GM19193 (cell line): Measurements from ENCODE around the gene IL22RA2.

ENCODE experiments used
- POLR2A ChIP-seq: IDR thresholded peaks from 4 replicates; pipeline ENCODE4 v1.6.1; 2011; ENCODE audit not compliant: insufficient read depth, insufficient read length; ENCODE audit errors: extremely low read depth

IL22RA2 gene

GRCh38 chr6:137175157-137175867, 1.9 kb upstream of the IL22RA2 start:
- no peak for TF ChIP-seq POLR2A

DNA sequence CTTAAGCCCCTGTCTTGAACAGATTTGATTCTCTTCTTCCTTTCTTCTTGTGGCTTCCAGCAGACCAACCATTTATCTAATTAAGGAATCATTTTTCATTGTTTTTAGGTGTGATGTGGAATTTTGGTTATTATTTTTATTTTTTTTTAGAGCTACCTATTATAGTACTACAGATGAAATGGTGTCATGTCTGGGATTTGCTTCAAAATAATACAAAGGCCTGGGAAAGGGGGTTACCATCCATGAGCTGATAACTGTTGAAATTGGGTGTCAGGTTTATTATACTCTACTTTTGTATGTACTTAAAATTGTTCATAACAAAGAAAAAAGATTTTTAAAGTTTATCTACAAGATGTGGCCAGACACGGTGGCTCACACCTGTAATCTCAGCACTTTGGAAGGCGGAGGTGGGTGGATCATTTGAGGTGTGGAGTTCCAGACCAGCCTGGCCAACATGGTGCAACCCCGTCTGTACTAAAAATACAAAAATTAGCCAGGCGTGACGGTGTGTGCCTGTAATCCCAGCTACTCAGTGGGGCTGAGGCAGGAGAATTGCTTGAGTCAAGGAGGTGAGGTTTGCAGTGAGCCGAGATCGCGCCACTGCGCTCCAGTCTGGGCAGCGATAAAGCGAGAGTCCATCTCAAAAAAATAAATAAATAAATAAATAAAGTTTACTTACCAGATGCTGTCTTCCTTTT, 561 bp downstream of the IL22RA2 start:
- TF ChIP-seq POLR2A, result no peak

DNA sequence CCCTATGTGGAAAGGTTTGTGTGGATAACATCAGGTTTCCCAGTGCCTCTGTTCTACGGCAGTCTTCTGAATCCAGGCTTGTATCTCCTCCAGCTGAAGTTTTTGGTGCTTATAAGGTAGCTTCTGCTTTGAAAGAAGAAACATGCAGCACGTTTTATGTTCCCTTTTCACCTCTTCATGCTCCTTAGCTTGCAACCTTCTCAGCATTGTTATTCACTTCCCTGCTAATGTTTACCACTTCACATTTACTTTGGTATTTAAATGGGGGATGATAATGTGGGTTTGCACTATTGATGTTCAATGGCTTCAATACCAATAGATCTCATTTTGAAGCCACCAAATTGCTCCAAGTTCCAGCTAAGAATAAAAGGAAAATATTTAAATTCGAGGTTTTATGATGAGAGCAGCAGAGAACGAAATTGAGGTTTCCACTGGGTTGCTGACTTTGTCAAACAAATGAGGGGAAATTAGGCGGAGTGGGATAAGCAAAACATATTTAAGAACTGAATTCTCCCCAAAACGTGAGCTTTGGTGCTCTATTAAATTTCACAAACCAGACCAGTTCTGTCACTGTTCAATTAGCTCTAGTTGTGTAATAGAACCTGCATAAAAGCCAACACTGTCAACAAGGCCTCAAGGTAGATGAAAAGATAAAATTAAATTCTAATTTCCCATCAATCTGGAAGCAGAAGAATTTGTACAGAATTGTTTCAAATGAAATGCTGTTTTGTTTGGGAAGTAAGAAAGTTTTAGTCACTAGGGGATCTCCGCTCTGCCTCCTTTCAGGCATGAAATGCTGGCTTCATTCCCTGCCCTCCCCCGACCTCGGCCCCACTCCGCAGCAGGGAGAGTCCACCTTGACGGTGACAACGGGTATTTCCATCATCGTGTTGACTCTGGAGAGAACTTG, 1.4 kb downstream of the IL22RA2 start:
- no peak for TF ChIP-seq POLR2A

- no peak for TF ChIP-seq POLR2A
Observed at GRCh38 chr6:137171053-137171374, 2.4 kb downstream of the IL22RA2 start.

- TF ChIP-seq POLR2A, result no peak
Observed at GRCh38 chr6:137170266-137171052, 3.0 kb downstream of the IL22RA2 start.

GRCh38 chr6:137167702-137168377, 5.6 kb downstream of the IL22RA2 start:
- TF ChIP-seq POLR2A, result no peak

- TF ChIP-seq POLR2A, result no peak
Observed at GRCh38 chr6:137166247-137167098, 7.0 kb downstream of the IL22RA2 start.

DNA sequence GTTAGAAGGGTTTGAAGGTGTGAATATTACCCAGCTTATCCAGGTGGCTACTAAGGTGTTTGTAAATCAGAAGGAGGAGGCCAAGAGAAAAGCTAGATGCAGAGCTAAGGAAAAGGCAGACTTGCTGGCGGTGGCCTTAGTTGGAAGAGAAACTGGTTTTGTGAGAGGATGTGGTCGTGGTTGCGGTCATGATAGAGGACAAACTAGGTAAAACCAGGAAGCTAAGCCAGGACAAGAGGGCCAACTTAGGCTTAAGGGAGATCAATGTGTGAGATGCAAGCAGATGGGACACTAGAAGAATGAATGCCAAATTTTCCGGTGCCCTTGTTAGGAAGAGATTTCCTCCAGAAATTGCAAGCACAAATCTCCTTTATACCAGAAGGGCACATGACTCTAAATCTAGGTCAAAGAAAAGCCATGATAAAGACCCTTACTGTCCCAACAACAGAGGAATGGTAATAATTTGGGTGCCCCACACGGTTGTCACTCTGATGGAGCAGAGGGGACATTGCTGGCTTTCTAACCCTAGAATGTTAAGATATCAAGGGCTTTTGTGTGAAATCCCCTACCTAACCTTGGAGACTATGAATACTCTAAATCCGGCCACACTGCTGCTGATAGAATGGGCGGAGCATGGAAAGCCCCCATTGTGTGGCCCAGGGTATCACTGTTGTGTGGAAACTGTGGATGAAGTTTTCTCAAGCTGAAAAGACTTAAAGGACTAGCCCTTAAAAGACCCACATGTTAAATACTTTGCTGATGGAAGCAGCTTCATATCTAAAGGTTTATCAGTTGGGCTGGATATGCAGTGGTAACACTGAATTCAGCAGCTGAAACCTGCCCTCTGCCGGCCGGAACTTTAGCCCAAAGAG, 7.8 kb downstream of the IL22RA2 start:
- TF ChIP-seq POLR2A, result no peak

DNA sequence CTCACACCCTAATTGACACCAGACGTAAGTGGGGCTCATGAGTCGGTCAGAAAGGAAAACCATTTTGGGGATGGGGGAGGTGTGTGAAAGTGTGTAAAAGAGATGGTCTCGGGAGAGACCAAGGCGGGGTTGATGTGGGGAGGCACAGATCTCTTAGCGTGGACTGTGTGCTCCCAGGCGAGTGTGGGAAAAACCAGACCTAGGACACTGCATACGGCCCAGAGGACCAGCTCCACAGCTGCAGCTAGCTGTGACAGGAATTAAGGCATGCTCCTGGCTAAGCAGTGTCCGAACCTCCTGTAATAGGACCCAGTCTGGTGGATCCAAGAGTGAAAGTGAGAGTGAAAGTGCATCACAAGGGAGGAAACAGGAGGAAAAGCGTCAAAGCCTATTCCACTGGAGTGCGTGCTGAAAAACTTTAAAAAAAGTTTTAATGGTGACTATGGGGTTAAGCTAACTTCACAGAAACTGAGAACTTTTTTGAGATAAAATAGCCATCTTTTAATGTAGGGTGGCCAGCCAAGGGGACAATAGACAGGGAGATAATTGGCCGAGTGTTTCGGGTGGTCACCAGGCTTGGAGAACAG, 9.6 kb downstream of the IL22RA2 start:
- TF ChIP-seq POLR2A, result no peak

GRCh38 chr6:137162692-137163306, 10.6 kb downstream of the IL22RA2 start:
- no peak for TF ChIP-seq POLR2A

DNA sequence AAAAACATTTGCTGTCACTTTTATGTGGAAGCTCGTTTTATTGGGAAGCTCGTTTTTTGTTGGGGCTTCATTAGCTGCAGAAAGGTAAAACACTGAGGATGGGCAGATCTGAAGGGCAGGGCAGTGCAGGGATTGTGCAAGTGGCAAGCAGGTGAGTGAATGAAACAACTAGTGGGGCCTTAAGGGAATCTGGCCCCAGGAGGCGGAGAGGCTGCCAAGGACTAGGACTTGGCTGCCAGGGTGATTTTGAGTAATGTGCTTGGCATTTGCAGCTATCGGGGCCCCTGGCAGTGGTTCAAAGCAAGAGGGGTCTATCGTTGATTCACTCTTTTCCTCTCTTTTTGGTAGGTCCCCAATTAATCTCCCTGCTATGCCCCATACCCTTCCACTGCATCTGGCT, 11.5 kb downstream of the IL22RA2 start:
- no peak for TF ChIP-seq POLR2A

DNA sequence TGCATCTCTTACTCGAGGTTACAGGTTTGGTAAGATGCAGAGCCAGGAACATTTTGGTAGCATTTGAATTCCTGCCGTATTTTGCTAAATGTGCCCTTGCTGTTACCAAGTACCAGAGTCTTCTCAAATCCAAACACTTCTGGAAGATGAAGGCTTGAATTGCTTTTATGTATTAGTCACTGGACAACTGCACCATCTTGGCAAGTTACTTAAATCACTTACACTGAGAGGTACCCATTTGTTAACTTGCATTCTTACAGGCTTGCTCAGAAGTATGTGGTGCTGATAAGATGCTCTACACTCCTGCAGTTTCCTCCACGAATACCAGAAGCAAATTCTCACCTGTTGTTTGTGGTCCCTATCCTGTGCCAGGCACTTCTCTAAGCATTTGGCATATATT, 12.7 kb downstream of the IL22RA2 start:
- TF ChIP-seq POLR2A, result no peak

- TF ChIP-seq POLR2A, result no peak
Observed at GRCh38 chr6:137159912-137160311, 13.5 kb downstream of the IL22RA2 start.
